GM12865 (cell line): Measurements from ENCODE around the gene WDR19.

Experiments used
- DNase-seq: peaks from one replicate; pipeline ENCODE4 v3.0.0; 2010; ENCODE audit warnings: low read depth
- H3K4me3 ChIP-seq: 2 replicates; pipeline ENCODE4 v1.5.1; 2011; ENCODE audit warnings: mild to moderate bottlenecking, low read depth, low read length, control low read depth
- TF ChIP-seq, protein P1 (sequence below): IDR thresholded peaks from 2 replicates; pipeline ENCODE4 v1.5.1; 2011; ENCODE audit warnings: low read length, control low read depth, low read depth, inconsistent platforms; ENCODE audit not compliant: insufficient read depth; ENCODE audit errors: missing control alignments

Gene WDR19

DNA sequence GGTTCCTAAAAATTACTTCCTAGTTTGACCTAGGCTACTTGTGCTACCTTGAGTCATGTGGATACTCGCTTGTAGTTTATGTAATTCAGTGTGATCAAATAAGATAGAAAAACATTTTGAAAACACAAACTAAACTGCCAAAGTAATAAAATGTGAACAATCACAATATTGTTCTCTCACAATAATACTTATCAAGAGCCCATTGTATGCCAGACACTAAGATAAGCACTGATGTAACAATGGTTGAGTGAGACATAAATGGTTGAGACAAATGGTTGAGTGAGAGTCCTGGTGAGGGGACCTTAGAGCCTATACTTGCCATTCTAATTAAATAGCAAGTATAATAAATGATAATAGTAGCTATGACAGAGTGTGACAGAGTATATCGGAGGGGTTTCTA lies 142.1 kb downstream of the WDR19 start:
- TF ChIP-seq, protein P1, sequence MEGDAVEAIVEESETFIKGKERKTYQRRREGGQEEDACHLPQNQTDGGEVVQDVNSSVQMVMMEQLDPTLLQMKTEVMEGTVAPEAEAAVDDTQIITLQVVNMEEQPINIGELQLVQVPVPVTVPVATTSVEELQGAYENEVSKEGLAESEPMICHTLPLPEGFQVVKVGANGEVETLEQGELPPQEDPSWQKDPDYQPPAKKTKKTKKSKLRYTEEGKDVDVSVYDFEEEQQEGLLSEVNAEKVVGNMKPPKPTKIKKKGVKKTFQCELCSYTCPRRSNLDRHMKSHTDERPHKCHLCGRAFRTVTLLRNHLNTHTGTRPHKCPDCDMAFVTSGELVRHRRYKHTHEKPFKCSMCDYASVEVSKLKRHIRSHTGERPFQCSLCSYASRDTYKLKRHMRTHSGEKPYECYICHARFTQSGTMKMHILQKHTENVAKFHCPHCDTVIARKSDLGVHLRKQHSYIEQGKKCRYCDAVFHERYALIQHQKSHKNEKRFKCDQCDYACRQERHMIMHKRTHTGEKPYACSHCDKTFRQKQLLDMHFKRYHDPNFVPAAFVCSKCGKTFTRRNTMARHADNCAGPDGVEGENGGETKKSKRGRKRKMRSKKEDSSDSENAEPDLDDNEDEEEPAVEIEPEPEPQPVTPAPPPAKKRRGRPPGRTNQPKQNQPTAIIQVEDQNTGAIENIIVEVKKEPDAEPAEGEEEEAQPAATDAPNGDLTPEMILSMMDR, result no peak
- no peak overlapping the region for H3K4me3 ChIP-seq
- DNase-seq, result no peak

DNA sequence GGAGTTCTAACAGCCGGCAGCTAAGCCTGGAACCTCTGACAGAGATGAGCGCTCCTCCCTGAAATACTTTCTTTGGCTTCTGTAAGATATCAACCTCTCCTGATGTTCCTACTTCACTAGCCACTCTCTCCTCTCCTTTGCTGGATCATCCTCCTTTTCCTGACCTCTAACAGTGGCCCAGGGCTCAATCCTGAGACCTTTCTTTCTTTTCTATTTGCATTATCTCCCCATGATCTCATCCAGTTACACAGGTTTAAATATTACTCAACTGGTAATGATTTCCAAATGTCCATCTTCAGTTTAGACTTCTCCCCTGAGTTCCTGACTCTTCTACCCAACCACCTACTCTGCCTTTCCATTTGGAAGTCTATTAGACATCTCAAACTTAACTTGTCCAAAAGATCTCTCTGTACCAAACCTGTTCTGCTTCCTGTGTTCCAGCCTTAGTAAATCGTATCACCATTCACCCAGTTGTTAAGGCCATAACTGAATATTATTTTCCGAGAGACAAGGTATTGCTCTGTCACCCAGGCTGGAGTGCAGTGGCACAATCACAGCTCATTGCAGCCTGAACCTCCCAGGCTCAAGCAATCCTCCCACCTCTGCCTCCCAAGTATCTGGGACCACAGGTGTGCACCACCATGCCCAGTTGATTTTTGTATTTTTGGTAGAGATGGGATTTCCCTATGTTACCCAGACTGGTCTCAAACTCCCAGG lies 142.7 kb downstream of the WDR19 start:
- TF ChIP-seq, protein P1, result no peak
- no peak for DNase-seq
- no peak overlapping the region for H3K4me3 ChIP-seq

DNA sequence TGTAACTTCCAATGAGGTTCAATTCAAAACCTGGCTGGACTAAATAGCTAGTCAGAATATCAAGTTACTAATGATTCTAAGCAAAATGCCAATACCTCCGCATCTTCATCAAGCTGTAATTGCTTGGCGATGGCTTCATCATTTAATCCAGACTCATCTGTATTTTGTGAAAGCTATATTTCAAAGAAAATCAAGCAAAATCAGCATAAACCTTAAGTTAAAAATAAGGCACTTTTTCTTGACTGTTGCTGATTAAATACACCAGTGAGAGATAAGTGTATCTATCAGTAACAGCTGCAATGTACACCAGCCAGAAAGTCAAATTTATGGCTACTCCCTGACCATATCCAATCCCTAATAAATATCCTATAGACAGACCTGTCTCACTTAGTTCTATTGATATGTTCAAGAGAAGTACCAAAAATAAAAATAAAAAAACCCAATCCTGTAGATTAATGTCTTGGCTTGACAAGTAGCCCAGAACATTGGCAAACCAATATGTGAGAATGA lies 144.2 kb downstream of the WDR19 start:
- no peak for DNase-seq
- TF ChIP-seq, protein P1, result no peak
- no peak overlapping the region for H3K4me3 ChIP-seq

DNA sequence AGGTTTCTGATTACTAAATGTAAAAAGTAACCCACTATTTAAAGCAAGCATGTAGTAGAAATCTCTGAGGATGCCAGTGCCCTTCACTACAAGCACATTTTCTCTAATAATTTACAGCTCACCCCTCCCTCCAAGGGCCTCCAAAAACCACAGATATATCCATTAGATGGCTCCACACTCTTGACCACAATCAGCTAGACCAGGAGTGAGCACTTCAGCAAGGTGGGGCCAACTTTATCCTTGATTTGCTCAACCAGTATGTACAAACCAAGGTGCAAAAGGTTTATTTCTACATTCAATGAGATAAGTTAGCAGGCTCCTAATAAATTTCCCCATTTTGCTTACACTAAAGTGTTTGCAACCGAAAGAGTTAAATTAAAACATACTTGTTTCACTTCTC lies 148.0 kb downstream of the WDR19 start:
- H3K4me3 ChIP-seq, result no peak overlapping the region
- TF ChIP-seq, protein P1, result no peak
- no peak for DNase-seq

DNA sequence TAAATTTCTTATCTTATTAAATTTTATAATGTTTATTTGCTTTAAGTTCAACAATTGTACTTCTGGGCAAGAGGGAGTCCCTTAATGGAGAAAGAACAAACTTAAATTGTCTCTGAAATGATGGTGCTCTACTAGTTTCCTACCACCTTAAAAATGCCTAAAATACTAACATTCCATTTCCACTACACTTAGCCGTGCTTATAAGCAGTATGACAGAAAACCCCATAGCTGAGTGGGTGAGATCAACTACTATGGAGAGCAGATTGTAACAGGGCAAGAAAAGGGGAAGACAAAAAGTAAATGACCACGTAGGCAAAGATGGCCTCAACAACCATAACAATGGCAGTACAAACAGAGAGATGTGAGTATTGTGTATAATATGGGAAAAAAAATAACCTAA lies 148.9 kb downstream of the WDR19 start:
- TF ChIP-seq, protein P1, result no peak
- no peak overlapping the region for H3K4me3 ChIP-seq
- DNase-seq, result no peak
